NB4 (cell line): ENCODE measurements around the gene KDM4C.

Experiments used
- DNase-seq: peaks from one replicate; pipeline ENCODE4 v3.0.0; 2010; ENCODE audit warnings: low read depth
- H3K4me3 ChIP-seq: one replicate; pipeline ENCODE4 v1.5.1; 2011; ENCODE audit warnings: mild to moderate bottlenecking, low read depth, low read length, moderate library complexity
- MYC ChIP-seq: IDR thresholded peaks from 2 replicates; pipeline ENCODE4 v1.6.1; 2011; ENCODE audit warnings: low read depth, low read length
- POLR2A ChIP-seq: IDR thresholded peaks from 2 replicates; pipeline ENCODE4 v1.6.1; 2011; ENCODE audit warnings: mild to moderate bottlenecking; ENCODE audit not compliant: insufficient read length; ENCODE audit errors: extremely low read depth
- TF ChIP-seq, protein P1 (sequence below): IDR thresholded peaks from 2 replicates; pipeline ENCODE4 v1.6.1; 2011; ENCODE audit warnings: low read depth, low read length
- TF ChIP-seq, protein P2 (sequence below): IDR thresholded peaks from one replicate; pipeline ENCODE4 v1.5.1; 2012; ENCODE audit warnings: low read depth, low read length

KDM4C gene

DNA sequence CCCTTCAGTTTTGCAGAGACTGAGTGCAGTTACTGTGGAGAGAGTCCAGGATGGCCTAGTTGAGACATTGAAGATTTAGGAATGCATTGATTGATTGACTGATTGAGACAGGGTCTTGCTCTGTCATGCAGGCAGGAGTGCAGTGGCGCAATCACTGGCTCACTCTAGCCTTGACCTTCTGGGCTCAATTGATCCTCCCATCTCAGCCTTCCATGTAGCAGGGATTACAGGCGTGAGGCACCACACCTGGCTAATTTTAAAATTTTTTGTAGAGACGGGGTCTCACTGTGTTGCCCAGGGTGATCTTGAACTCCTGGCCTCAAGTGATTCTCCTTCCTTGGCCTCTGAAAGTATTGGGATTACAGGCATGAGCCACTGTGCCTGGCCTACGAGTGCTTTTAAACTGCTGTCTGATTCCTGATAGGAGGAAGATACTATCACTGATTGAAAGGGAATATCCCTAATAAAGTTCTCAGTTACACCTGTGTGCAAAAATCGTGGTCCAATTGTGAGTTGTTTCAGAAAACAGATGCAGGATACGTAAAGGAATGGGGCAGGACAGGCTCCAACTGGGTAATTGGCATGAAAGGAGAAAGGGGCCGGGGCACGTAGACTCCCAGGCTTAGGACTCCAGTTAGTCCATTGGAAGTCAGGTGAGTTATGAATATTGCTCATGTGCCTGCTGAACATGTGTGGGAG is 87.5 kb downstream of the KDM4C start:
- no peak overlapping the region for H3K4me3 ChIP-seq
- DNase-seq, result no peak
- TF ChIP-seq POLR2A, result no peak
- TF ChIP-seq, protein P1, sequence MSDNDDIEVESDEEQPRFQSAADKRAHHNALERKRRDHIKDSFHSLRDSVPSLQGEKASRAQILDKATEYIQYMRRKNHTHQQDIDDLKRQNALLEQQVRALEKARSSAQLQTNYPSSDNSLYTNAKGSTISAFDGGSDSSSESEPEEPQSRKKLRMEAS, result no peak
- TF ChIP-seq, protein P2, sequence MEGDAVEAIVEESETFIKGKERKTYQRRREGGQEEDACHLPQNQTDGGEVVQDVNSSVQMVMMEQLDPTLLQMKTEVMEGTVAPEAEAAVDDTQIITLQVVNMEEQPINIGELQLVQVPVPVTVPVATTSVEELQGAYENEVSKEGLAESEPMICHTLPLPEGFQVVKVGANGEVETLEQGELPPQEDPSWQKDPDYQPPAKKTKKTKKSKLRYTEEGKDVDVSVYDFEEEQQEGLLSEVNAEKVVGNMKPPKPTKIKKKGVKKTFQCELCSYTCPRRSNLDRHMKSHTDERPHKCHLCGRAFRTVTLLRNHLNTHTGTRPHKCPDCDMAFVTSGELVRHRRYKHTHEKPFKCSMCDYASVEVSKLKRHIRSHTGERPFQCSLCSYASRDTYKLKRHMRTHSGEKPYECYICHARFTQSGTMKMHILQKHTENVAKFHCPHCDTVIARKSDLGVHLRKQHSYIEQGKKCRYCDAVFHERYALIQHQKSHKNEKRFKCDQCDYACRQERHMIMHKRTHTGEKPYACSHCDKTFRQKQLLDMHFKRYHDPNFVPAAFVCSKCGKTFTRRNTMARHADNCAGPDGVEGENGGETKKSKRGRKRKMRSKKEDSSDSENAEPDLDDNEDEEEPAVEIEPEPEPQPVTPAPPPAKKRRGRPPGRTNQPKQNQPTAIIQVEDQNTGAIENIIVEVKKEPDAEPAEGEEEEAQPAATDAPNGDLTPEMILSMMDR, result no peak
- no peak for TF ChIP-seq MYC

DNA sequence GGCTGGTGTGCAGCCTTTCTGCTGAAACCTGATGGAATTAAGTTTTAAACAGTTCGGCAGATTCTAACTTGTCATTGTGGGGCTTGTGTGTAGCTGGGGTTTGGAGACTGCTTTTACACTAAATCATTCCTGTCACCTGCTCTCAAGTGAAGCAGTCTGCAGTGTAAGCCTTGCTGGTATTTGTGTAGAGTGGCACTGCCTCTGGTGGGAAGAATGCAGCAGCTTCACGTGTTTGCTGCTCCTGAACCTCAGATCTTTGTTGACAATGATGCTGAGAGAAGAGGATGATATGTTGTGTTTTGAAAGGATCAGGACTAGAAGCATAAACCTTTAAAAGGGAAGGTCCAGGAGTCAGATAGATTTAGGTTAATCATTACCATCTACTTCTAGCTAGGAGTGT is 88.1 kb downstream of the KDM4C start:
- DNase-seq, result no peak
- no peak overlapping the region for H3K4me3 ChIP-seq
- TF ChIP-seq, protein P1, result no peak
- TF ChIP-seq, protein P2, result no peak
- no peak for TF ChIP-seq POLR2A
- no peak for TF ChIP-seq MYC

DNA sequence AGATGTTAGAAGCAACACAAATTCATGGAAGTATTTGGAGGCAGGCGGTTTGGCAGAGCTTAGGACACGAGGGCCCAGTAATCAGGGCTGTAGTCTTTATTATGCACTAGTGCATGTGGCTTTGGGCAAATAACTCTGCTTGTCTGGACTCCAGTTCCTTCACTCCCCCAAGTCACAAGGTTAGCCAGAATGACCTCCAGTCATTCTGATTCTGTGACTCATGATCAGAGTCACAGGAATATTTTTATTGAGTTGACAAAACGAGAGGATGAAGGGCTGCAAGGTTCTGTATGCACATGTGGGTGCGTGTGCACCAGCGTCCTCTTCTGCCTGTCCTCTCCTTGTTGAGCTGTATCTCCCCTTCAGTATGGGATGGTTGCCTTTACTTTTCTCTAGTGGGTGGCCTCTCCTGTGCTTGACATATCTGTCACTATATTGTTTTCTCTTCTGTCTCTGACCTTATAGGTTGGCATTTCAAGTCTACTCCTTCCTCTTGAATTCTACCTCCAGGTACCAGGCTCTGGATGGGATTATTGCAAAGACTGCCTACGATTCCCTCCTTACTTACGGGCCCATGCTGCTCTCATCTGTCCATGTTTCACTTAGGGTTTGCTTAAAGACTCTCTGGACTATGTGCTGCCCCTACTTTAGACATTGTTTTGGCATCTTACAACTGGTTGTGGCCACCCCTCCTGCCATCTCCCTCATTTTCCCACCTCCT is 94.6 kb downstream of the KDM4C start:
- no peak overlapping the region for H3K4me3 ChIP-seq
- DNase-seq, result no peak
- TF ChIP-seq POLR2A, result no peak
- TF ChIP-seq, protein P1, result no peak

DNA sequence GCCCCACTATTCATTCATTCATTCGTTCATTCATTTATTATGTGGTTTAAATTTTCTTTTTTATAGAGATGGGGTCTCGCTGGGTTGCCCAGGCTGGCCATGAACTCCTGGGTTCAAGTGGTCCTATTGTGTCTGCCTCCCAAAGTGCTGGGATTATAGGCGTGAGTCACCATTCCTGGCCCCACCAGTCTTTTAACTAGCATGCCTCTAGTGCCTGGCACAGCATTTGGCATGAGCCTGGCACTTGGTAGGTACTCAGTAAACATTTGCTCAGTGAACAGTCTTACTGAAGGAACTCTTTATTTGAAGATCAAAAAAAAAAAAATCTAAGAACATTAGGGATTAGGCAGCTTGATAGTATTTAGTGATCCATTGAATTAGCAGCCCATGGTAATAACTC is 98.1 kb downstream of the KDM4C start:
- TF ChIP-seq, protein P2, result no peak
- TF ChIP-seq MYC, result no peak
- TF ChIP-seq POLR2A, result no peak
- TF ChIP-seq, protein P1, result no peak
- DNase-seq, result no peak
- H3K4me3 ChIP-seq, result no peak overlapping the region

DNA sequence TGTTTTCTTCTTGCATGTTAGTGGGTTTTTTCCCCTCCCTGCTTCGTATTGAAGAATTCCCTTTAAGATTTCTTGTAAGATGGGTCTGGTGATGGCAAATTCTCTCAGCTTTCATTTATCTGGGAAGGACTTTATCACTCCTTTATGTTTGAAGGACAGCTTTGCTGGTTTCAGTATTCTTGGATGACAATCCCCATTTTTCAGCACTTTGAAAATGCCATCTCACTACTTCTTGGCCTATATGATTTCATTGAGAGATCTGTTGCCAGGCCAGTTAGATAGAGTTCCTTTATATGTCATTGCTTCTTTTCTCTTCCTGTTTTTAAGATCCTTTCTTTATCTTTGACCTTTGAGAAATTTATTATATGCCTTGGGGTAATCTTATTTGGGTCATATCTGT is 106.3 kb downstream of the KDM4C start:
- no peak for DNase-seq
- TF ChIP-seq POLR2A (no peak), MYC (no peak)
- TF ChIP-seq, protein P1, result no peak
- TF ChIP-seq, protein P2, result no peak

DNA sequence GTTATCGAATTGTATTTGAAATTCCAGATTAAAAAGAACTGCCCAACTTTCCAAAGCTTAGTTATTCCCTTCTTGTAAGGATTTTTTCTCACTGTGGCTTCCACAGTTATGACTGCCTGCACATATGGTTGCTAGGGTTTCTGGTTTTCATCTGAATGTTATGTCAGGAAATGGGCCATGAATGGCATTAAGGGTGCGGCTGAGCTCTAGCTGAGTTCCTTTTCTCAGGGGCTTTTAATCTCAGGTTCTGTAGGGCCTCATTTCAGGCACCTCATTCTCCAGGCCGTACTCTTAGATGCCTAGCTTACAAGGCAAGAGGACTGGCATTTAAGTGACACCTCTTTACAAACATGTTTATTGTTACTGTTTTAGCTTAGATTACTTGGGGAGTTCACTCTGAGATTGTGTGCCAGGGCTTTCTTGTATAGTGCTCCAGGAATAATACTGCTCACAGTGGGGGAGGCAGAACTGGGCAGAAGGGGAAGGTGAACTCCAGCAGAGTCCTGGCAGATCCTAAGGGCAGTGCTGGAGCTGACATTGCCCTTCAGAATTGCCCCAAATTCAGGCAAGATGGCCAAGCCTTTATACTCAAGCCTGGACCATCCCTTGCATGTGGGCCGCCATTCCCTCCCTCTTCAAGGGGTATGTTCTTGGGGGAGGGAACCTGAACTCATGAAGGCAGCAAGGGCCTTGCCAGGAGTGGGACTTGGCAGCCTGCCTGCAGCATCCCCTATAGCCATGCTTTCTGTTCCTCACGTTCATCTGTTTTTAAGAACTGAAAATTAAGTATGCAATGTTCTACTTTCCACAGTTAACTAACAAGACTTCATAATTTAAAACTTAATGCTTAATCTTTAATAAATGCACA is 111.5 kb downstream of the KDM4C start:
- no peak for TF ChIP-seq MYC
- no peak for TF ChIP-seq POLR2A
- TF ChIP-seq, protein P1, result no peak
- TF ChIP-seq, protein P2, result no peak
- no peak for DNase-seq
- H3K4me3 ChIP-seq, result no peak overlapping the region

More for the DNA sequence above, 106.3 kb downstream of the KDM4C start:
- no peak overlapping the region for H3K4me3 ChIP-seq
